SK-N-MC (cell line): ENCODE data around the gene DARS1.

Source experiments
- EZH2 ChIP-seq: fragments of 200-600 bp; sonication (generic); IDR thresholded peaks from one replicate; pipeline ENCODE4 v1.6.1; 2017; ENCODE audit warnings: antibody characterized with exemption
- FOXP2 ChIP-seq: optimal IDR thresholded peaks from 2 replicates; pipeline ENCODE3; 2011; ENCODE audit warnings: mild to moderate bottlenecking, moderate library complexity; ENCODE audit not compliant: insufficient read depth; ENCODE audit errors: extremely low read length, control extremely low read depth
- POLR2AphosphoS5 ChIP-seq: IDR thresholded peaks from 2 replicates; pipeline ENCODE4 v1.6.1; 2012; ENCODE audit warnings: mild to moderate bottlenecking, low read depth, low read length, borderline replicate concordance

DNA sequence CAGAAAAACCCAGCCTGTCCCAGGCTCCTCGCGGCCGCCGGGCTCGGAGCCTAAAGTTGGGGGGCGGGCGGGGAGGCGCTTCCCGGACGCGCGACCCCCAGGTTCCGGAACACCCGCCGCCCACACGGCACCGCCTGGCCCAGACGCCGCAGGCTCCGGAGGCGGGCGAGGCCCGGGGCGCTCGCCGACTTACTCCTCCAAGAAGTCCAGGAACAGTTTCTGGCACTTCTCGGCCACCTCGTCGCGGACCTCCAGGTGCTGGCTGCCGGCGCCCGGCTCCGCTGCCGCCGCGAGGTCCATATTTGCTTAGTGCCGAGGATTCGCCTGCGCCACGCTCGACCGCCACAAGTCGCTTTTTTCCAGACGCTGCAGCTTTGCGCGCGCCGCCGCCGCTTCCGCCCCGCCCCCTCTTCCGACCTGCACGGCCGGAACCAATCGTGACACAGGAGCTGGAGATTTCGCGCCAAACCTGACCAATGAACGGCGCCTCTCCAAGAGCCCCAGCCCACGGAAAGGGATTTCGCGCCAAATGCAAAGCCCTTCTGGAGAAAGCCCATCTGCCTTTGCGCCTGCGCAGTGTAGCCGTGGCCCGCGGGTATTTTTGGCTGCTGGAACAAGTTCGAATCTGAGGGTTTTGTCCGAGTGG, 109.2 kb downstream of the DARS1 start, which contains the start of gene MCM6:
- peak; percentile 81 for TF ChIP-seq POLR2AphosphoS5
- TF ChIP-seq FOXP2, result no peak
- no peak for TF ChIP-seq EZH2
